Activated CD8-positive, alpha-beta memory T cell treated with anti-CD3 and anti-CD28 coated beads for 36 hours (primary cell): ENCODE data around the gene NBAS. TPM values are rescaled to one million over a fixed set of nuclear protein-coding genes. Genes with fewer than 3 reads are reported as not detected.

Source experiments
- CTCF ChIA-PET: fragments of 350-600 bp; sonication (Branson Sonifier 250); formaldehyde crosslinking; loops from one replicate; lab custom pipeline; 2021; ENCODE audit warnings: antibody characterized with exemption; lab: Charles Lee
- POLR2A ChIA-PET: fragments of 350-600 bp; sonication (Branson Sonifier 250); formaldehyde crosslinking; loops from one replicate; lab custom pipeline; 2021; ENCODE audit warnings: antibody characterized with exemption; lab: Charles Lee
- total RNA-seq, 2 experiments: library from RNA; stranded (reverse); gene quantifications; one replicate each; pipeline ENCODE4 v1.2.3, GENCODE V29; 2021

The NBAS gene
- total RNA-seq, 2 experiments from 2014 or later, result 34.7 to 37.1 TPM

- ChIA-PET CTCF (no interaction called here), POLR2A (no interaction called here)
These were observed 414.2 kb downstream of the NBAS start for GRCh38 chr2:15146960-15147359.

GRCh38 chr2:15145919-15146318 lies 415.2 kb downstream of the NBAS start:
- CTCF ChIA-PET, result no interaction called here
- POLR2A ChIA-PET, result no interaction called here

- POLR2A ChIA-PET, result no interaction called here
- CTCF ChIA-PET, result no interaction called here
These were observed 415.9 kb downstream of the NBAS start for GRCh38 chr2:15145046-15145817.

GRCh38 chr2:15142069-15142689 lies 419.0 kb downstream of the NBAS start:
- CTCF ChIA-PET, result interaction anchor here (1.7 kb wide), 1 partner anchor 32 kb away, joined by 3 read pairs; no protein-coding TSS in a partner anchor
- POLR2A ChIA-PET, result no interaction called here

- ChIA-PET CTCF (interaction anchor here (1.7 kb wide), 1 partner anchor 33 kb away, joined by 3 read pairs; no protein-coding TSS in a partner anchor), POLR2A (no interaction called here)
These were observed 419.9 kb downstream of the NBAS start for GRCh38 chr2:15141211-15141610.

- POLR2A ChIA-PET, result no interaction called here
- CTCF ChIA-PET, result no interaction called here
These were observed 424.5 kb downstream of the NBAS start for GRCh38 chr2:15136639-15137038.

- POLR2A ChIA-PET, result no interaction called here
- CTCF ChIA-PET, result interaction anchor here (1.3 kb wide), 1 partner anchor 10 kb away, joined by 3 read pairs; no protein-coding TSS in a partner anchor
These were observed 426.2 kb downstream of the NBAS start for GRCh38 chr2:15134957-15135356.

- POLR2A ChIA-PET, result no interaction called here
- CTCF ChIA-PET, result no interaction called here
These were observed 427.7 kb downstream of the NBAS start for GRCh38 chr2:15133461-15133860.

- CTCF ChIA-PET, result no interaction called here
- POLR2A ChIA-PET, result no interaction called here
These were observed 432.3 kb downstream of the NBAS start for GRCh38 chr2:15128846-15129245.

GRCh38 chr2:15127876-15128275 lies 433.3 kb downstream of the NBAS start:
- POLR2A ChIA-PET, result no interaction called here
- CTCF ChIA-PET, result no interaction called here

- CTCF ChIA-PET, result no interaction called here
- POLR2A ChIA-PET, result no interaction called here
These were observed 433.8 kb downstream of the NBAS start for GRCh38 chr2:15127301-15127700.

- ChIA-PET CTCF (no interaction called here), POLR2A (no interaction called here)
These were observed 434.8 kb downstream of the NBAS start for GRCh38 chr2:15126373-15126772.

GRCh38 chr2:15122915-15123314 lies 438.2 kb downstream of the NBAS start:
- CTCF ChIA-PET, result no interaction called here

GRCh38 chr2:15120631-15121030 lies 440.5 kb downstream of the NBAS start:
- CTCF ChIA-PET, result no interaction called here
- POLR2A ChIA-PET, result no interaction called here

More at GRCh38 chr2:15122915-15123314, 438.2 kb downstream of the NBAS start:
- POLR2A ChIA-PET, result no interaction called here

- POLR2A ChIA-PET, result no interaction called here
These were observed 441.4 kb downstream of the NBAS start for GRCh38 chr2:15119722-15120175.

GRCh38 chr2:15117409-15118050 lies 443.6 kb downstream of the NBAS start:
- ChIA-PET POLR2A (no interaction called here), CTCF (no interaction called here)

More at GRCh38 chr2:15119722-15120175, 441.4 kb downstream of the NBAS start:
- CTCF ChIA-PET, result interaction anchor here (0.6 kb wide), 1 partner anchor 47 kb away, joined by 5 read pairs; no protein-coding TSS in a partner anchor
